DLD1 (cell line): ENCODE data around the gene RAB25.
"Not testable (repeated sequence)": the region's sequence is repeated elsewhere in the genome, so short reads cannot be mapped to it uniquely, and the experiment has no call there.

Experiments used
- in situ Hi-C: cut with HindIII; loops from 2 replicates; pipeline ENCODE4 v1.10.0; 2017; ENCODE audit warnings: low sequenced_read_pairs

Gene RAB25

GRCh38 chr1:156115514-156116374 lies 54.8 kb downstream of the RAB25 start:
- in situ Hi-C loops: no loop called here

- in situ Hi-C loops: not testable (repeated sequence)
Measured at GRCh38 chr1:156116731-156117130, 55.8 kb downstream of the RAB25 start.

GRCh38 chr1:156117414-156118176 lies 56.6 kb downstream of the RAB25 start:
- in situ Hi-C loops: no loop called here

- in situ Hi-C loops: no loop called here
Measured at GRCh38 chr1:156118177-156118868, 57.4 kb downstream of the RAB25 start.

GRCh38 chr1:156119503-156120209 lies 58.7 kb downstream of the RAB25 start:
- in situ Hi-C loops: no loop called here
